OCI-LY1 (cell line): ENCODE measurements around the gene PHYHIPL.

Source experiments
- H2AFZ ChIP-seq: fragments of 200-600 bp; sonication (generic), shearing (Covaris generic); 2 replicates; pipeline ENCODE4 v1.6.0; 2014; ENCODE audit warnings: antibody characterized with exemption, mild to moderate bottlenecking, low read length
- H3F3A ChIP-seq: fragments of 200-600 bp; sonication (generic), shearing (Covaris generic); 2 replicates; pipeline ENCODE4 v1.6.0; 2014; ENCODE audit warnings: mild to moderate bottlenecking, antibody characterized with exemption, low read length, moderate library complexity; ENCODE audit not compliant: insufficient read depth
- H3K27ac ChIP-seq: fragments of 200-600 bp; sonication (generic); 2 replicates; pipeline ENCODE4 v1.5.1; 2014; ENCODE audit warnings: low read length, mixed run types, mild to moderate bottlenecking, low read depth; ENCODE audit not compliant: poor library complexity, severe bottlenecking
- H3K27me3 ChIP-seq: fragments of 200-600 bp; sonication (generic); 2 replicates; pipeline ENCODE4 v1.6.0; 2014; ENCODE audit warnings: antibody characterized with exemption, mild to moderate bottlenecking, low read length, moderate library complexity; ENCODE audit not compliant: insufficient read depth
- H3K36me3 ChIP-seq: fragments of 200-600 bp; sonication (generic); 2 replicates; pipeline ENCODE4 v1.6.1; 2014; ENCODE audit warnings: mild to moderate bottlenecking, antibody characterized with exemption, low read length, moderate library complexity, mixed read lengths; ENCODE audit not compliant: insufficient read depth
- H3K4me1 ChIP-seq: fragments of 200-600 bp; sonication (generic); 2 replicates; pipeline ENCODE4 v1.5.1; 2014; ENCODE audit warnings: mild to moderate bottlenecking, low read length, moderate library complexity; ENCODE audit not compliant: insufficient read depth, severe bottlenecking
- H3K4me2 ChIP-seq: fragments of 200-600 bp; sonication (generic), shearing (Covaris generic); 2 replicates; pipeline ENCODE4 v1.6.1; 2014; ENCODE audit warnings: low read length
- H3K4me3 ChIP-seq: fragments of 200-600 bp; sonication (generic); 2 replicates; pipeline ENCODE4 v1.5.1; 2014; ENCODE audit warnings: low read length, low read depth, mild to moderate bottlenecking, mixed read lengths; ENCODE audit not compliant: poor library complexity, severe bottlenecking
- H3K79me2 ChIP-seq: fragments of 200-600 bp; shearing (Covaris generic); 2 replicates; pipeline ENCODE4 v1.6.1; 2016; ENCODE audit warnings: mixed run types, low read length, mixed read lengths; ENCODE audit not compliant: insufficient read depth
- H3K9ac ChIP-seq: fragments of 200-600 bp; sonication (generic), shearing (Covaris generic); 2 replicates; pipeline ENCODE4 v1.6.1; 2014; ENCODE audit warnings: mild to moderate bottlenecking, low read length, mixed read lengths
- H3K9me2 ChIP-seq: fragments of 200-600 bp; sonication (generic), shearing (Covaris generic); 2 replicates; pipeline ENCODE4 v1.6.1; 2014; ENCODE audit warnings: low read depth, mild to moderate bottlenecking, low read length, mixed read lengths
- H3K9me3 ChIP-seq: fragments of 200-600 bp; shearing (Covaris generic); 2 replicates; pipeline ENCODE4 v1.6.1; 2014; ENCODE audit warnings: low read length, mixed read lengths
- H4K20me1 ChIP-seq: fragments of 200-600 bp; sonication (generic), shearing (Covaris generic); 2 replicates; pipeline ENCODE4 v1.6.0; 2016; ENCODE audit warnings: mild to moderate bottlenecking, low read length; ENCODE audit not compliant: insufficient read depth
- CTCF ChIP-seq: fragments of 200-600 bp; sonication (generic), shearing (Covaris generic); IDR thresholded peaks from 2 replicates; pipeline ENCODE4 v1.5.1; 2017; ENCODE audit warnings: mild to moderate bottlenecking, antibody characterized with exemption, low read length, moderate library complexity, mixed read lengths
- EZH2 ChIP-seq: fragments of 200-600 bp; sonication (generic), shearing (Covaris generic); IDR thresholded peaks from 2 replicates; pipeline ENCODE4 v1.8.0; 2017; ENCODE audit warnings: borderline replicate concordance, mixed run types, mild to moderate bottlenecking, antibody characterized with exemption, low read length, moderate library complexity, mixed read lengths

PHYHIPL gene

DNA sequence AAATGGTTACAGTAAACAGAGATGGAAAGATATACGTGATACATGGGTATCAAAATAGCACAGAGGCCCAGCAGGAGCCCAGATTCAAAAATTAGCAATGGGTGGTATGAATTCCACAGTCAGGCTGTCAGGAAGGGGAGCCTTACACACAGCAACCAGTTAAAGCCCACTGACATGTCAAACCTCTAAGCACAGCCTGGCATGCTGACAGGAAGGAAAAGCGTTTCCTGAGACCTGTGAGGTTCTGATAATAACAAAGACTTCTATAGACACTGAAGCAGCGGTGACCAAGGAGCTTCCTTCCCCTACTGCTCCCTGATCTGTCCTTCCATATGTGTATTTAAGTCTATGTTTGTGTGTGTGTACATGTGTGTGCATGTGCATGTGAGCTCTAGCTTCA, 89.9 kb downstream of the PHYHIPL start:
- Histone ChIP-seq H3K9ac (no peak overlapping the region), H3K4me1 (no peaks in the 10 kb centered on the region), H3K36me3 (no peaks in the 10 kb centered on the region), H2AFZ (no peak overlapping the region), H3K27ac (no peak overlapping the region), H3K4me3 (no peak overlapping the region), H3K27me3 (no peaks in the 10 kb centered on the region), H3K9me3 (no peaks in the 10 kb centered on the region), H3K4me2 (no peak overlapping the region), H3F3A (no peaks in the 10 kb centered on the region), H3K79me2 (no peaks in the 10 kb centered on the region), H4K20me1 (no peaks in the 10 kb centered on the region), H3K9me2 (no peaks in the 10 kb centered on the region)
- TF ChIP-seq CTCF = no peak
- TF ChIP-seq EZH2 = no peak

GRCh38 chr10:59268460-59268859, 92.0 kb downstream of the PHYHIPL start:
- no peaks in the 10 kb centered on the region for H3K79me2 ChIP-seq
- no peak overlapping the region for H3K4me3 ChIP-seq
- H3K9me3 ChIP-seq = no peaks in the 10 kb centered on the region
- no peak overlapping the region for H2AFZ ChIP-seq
- TF ChIP-seq CTCF (no peak), EZH2 (no peak)
- H3K4me2 ChIP-seq = no peak overlapping the region
- H3K36me3 ChIP-seq = no peaks in the 10 kb centered on the region
- no peaks in the 10 kb centered on the region for H3K9me2 ChIP-seq
- H3K27ac ChIP-seq = no peak overlapping the region
- H3K9ac ChIP-seq = no peak overlapping the region
- H3K27me3 ChIP-seq = no peaks in the 10 kb centered on the region
- no peaks in the 10 kb centered on the region for H4K20me1 ChIP-seq
- H3F3A ChIP-seq = no peaks in the 10 kb centered on the region
- H3K4me1 ChIP-seq = no peaks in the 10 kb centered on the region

DNA sequence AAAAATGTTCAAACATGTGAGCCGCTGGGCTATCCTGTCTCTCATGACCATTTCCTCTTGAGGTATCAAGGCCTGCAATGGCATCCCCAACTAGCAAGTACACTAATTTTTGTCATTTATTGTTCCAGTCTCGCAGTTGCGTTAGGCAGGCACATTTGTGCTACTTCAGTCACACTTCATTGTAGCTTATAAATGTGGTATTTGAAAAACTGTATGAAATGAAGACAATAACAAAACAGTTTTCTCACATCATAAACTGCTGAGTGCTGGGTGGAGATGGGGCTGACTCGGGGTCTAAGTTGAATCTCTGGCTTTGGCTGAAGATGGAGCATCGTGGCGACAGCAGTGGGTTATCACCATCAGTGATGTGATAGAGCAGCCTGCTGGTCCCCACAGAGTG, 93.2 kb downstream of the PHYHIPL start:
- no peak overlapping the region for H3K4me2 ChIP-seq
- H3K4me1 ChIP-seq = no peaks in the 10 kb centered on the region
- no peaks in the 10 kb centered on the region for H3K9me3 ChIP-seq
- H3K27me3 ChIP-seq = no peaks in the 10 kb centered on the region
- no peaks in the 10 kb centered on the region for H4K20me1 ChIP-seq
- TF ChIP-seq EZH2 = no peak
- no peak for TF ChIP-seq CTCF
- H3K27ac ChIP-seq = no peak overlapping the region
- H3K9ac ChIP-seq = no peak overlapping the region
- no peaks in the 10 kb centered on the region for H3K9me2 ChIP-seq
- no peaks in the 10 kb centered on the region for H3F3A ChIP-seq
- no peaks in the 10 kb centered on the region for H3K36me3 ChIP-seq
- H3K79me2 ChIP-seq = no peaks in the 10 kb centered on the region
- H3K4me3 ChIP-seq = no peak overlapping the region
- H2AFZ ChIP-seq = no peak overlapping the region
